IMR-90 (cell line): ENCODE data around the gene DTNA. TPM values are rescaled to one million over a fixed set of nuclear protein-coding genes. Genes with fewer than 3 reads are reported as not detected.

ENCODE experiments used
- ATAC-seq: fragments of 200-7000 bp; cut with Tn5 transposase; 2 replicates; pipeline ENCODE4 v1.9.1; 2020; ENCODE audit warnings: low read depth, mild to moderate bottlenecking, moderate library complexity
- BruUV-seq: library from RNA; stranded (reverse); fragments of 400-500 nt; replicated peaks from 2 replicates; lab custom pipeline; 2021; lab: Mats Ljungman, UMichigan
- CTCF ChIA-PET: fragments of 300-600 bp; formaldehyde crosslinking; extraction: SDS; loops from one replicate; lab custom pipeline; 2021; ENCODE audit warnings: antibody characterized with exemption; lab: Yijun Ruan, JAX
- POLR2A ChIA-PET: fragments of 300-600 bp; sonication (Branson Sonifier 250); formaldehyde crosslinking; loops from one replicate; lab custom pipeline; 2022; ENCODE audit warnings: antibody characterized with exemption; ENCODE audit not compliant: unreplicated experiment; lab: Charles Lee
- DNase-seq: peaks from one replicate; pipeline ENCODE4 v3.0.0; 2013
- H2AFZ ChIP-seq: replicated peaks from 2 replicates; pipeline ENCODE3; 2013; ENCODE audit warnings: low read length, mild to moderate bottlenecking; ENCODE audit not compliant: poor library complexity
- H2AK5ac ChIP-seq: 2 replicates; pipeline ENCODE4 v1.6.1; 2013; ENCODE audit warnings: low read depth, low read length, inconsistent platforms
- H2AK9ac ChIP-seq: replicated peaks from 2 replicates; pipeline ENCODE3; 2013; ENCODE audit warnings: mild to moderate bottlenecking, low read depth, low read length, moderate library complexity; ENCODE audit not compliant: poor library complexity
- H2BK120ac ChIP-seq: 2 replicates; pipeline ENCODE4 v1.6.1; 2013; ENCODE audit warnings: low read depth, low read length, inconsistent platforms
- H2BK15ac ChIP-seq: 3 replicates; pipeline ENCODE4 v1.6.1; 2013; ENCODE audit warnings: low read depth, low read length, inconsistent platforms
- H2BK20ac ChIP-seq: 2 replicates; pipeline ENCODE4 v1.6.1; 2013; ENCODE audit warnings: low read depth, mild to moderate bottlenecking, inconsistent platforms, low read length, moderate library complexity
- H2BK5ac ChIP-seq: 2 replicates; pipeline ENCODE4 v1.6.1; 2013; ENCODE audit warnings: mild to moderate bottlenecking, low read depth, low read length, inconsistent platforms; ENCODE audit not compliant: poor library complexity, severe bottlenecking
- H3K14ac ChIP-seq: replicated peaks from 2 replicates; pipeline ENCODE4 v1.6.1; 2013; ENCODE audit warnings: low read depth, low read length, inconsistent platforms
- H3K18ac ChIP-seq: 2 replicates; pipeline ENCODE4 v1.6.1; 2013; ENCODE audit warnings: low read depth, low read length, control low read depth
- H3K23ac ChIP-seq: 2 replicates; pipeline ENCODE4 v1.6.1; 2013; ENCODE audit warnings: low read depth, low read length, inconsistent platforms
- H3K27ac ChIP-seq: 2 replicates; pipeline ENCODE4 v1.5.1; 2013; ENCODE audit warnings: mild to moderate bottlenecking, control low read depth, low read length; ENCODE audit not compliant: insufficient read depth
- H3K27me3 ChIP-seq: 2 replicates; pipeline ENCODE4 v1.6.1; 2013; ENCODE audit warnings: low read length; ENCODE audit not compliant: control insufficient read depth, insufficient read depth
- H3K36me3 ChIP-seq: 2 replicates; pipeline ENCODE4 v1.6.1; 2013; ENCODE audit warnings: low read length, mixed read lengths; ENCODE audit not compliant: control insufficient read depth, insufficient read depth
- H3K4ac ChIP-seq: 2 replicates; pipeline ENCODE4 v1.6.1; 2013; ENCODE audit warnings: low read depth, low read length, inconsistent platforms
- H3K4me1 ChIP-seq: 2 replicates; pipeline ENCODE4 v1.6.1; 2013; ENCODE audit warnings: low read length, mixed read lengths; ENCODE audit not compliant: control insufficient read depth, insufficient read depth
- H3K4me2 ChIP-seq: 2 replicates; pipeline ENCODE4 v1.6.1; 2013; ENCODE audit warnings: low read depth, mild to moderate bottlenecking, control low read depth, low read length, moderate library complexity
- H3K4me3 ChIP-seq: 2 replicates; pipeline ENCODE4 v1.5.1; 2013; ENCODE audit warnings: low read depth, mild to moderate bottlenecking, control low read depth, low read length, moderate library complexity; ENCODE audit not compliant: insufficient read depth
- H3K56ac ChIP-seq: 2 replicates; pipeline ENCODE4 v1.6.1; 2013; ENCODE audit warnings: low read length, inconsistent platforms; ENCODE audit not compliant: insufficient read depth; ENCODE audit errors: extremely low read depth
- H3K79me1 ChIP-seq, 2 experiments: 2 replicates each; pipeline ENCODE4 v1.6.1; 2013; ENCODE audit warnings: low read length in 2 of 2, inconsistent platforms in 1 of 2, low read depth in 1 of 2
- H3K9ac ChIP-seq: 2 replicates; pipeline ENCODE4 v1.6.1; 2013; ENCODE audit warnings: low read depth, low read length, control low read depth
- H3K9me1 ChIP-seq: 2 replicates; pipeline ENCODE4 v1.6.1; 2013; ENCODE audit warnings: low read length, inconsistent platforms; ENCODE audit not compliant: insufficient read depth
- H3K9me3 ChIP-seq: 2 replicates; pipeline ENCODE4 v1.6.1; 2013; ENCODE audit warnings: low read length; ENCODE audit not compliant: control insufficient read depth, insufficient read depth
- H4K20me1 ChIP-seq: 2 replicates; pipeline ENCODE4 v1.6.1; 2013; ENCODE audit warnings: low read length, inconsistent platforms; ENCODE audit not compliant: insufficient read depth
- H4K5ac ChIP-seq: 2 replicates; pipeline ENCODE4 v1.6.1; 2013; ENCODE audit warnings: mild to moderate bottlenecking, low read depth, low read length, control low read depth
- H4K8ac ChIP-seq, 2 experiments: 2 replicates each; pipeline ENCODE4 v1.6.1; 2013; ENCODE audit warnings: low read depth in 2 of 2, low read length in 2 of 2, control low read depth in 1 of 2, inconsistent platforms in 1 of 2
- H4K91ac ChIP-seq: 2 replicates; pipeline ENCODE4 v1.6.1; 2013; ENCODE audit warnings: low read depth, low read length, inconsistent platforms; ENCODE audit not compliant: insufficient read depth
- BHLHE40 ChIP-seq: fragments of 150-350 bp; IDR thresholded peaks from 2 replicates; pipeline ENCODE4 v1.6.1; 2016; ENCODE audit warnings: mild to moderate bottlenecking, low read depth, low read length
- CEBPB ChIP-seq: IDR thresholded peaks from 2 replicates; pipeline ENCODE4 v1.6.1; 2012; ENCODE audit warnings: low read depth, low read length, improper control_type of control experiment
- CHD1 ChIP-seq: IDR thresholded peaks from 2 replicates; pipeline ENCODE4 v1.6.1; 2012; ENCODE audit warnings: low read depth, low read length, improper control_type of control experiment
- FOS ChIP-seq: fragments of 150-350 bp; IDR thresholded peaks from 2 replicates; pipeline ENCODE4 v1.6.1; 2016; ENCODE audit warnings: low read depth, low read length
- MAFK ChIP-seq: IDR thresholded peaks from 2 replicates; pipeline ENCODE4 v1.6.1; 2012; ENCODE audit warnings: low read depth, low read length, improper control_type of control experiment
- MAZ ChIP-seq: IDR thresholded peaks from 2 replicates; pipeline ENCODE4 v1.6.1; 2012; ENCODE audit warnings: low read depth, mild to moderate bottlenecking, low read length, improper control_type of control experiment, moderate library complexity, borderline replicate concordance
- MXI1 ChIP-seq: IDR thresholded peaks from 2 replicates; pipeline ENCODE4 v1.6.1; 2012; ENCODE audit warnings: low read depth, mild to moderate bottlenecking, low read length, moderate library complexity, borderline replicate concordance
- NFE2L2 ChIP-seq: fragments of 150-350 bp; IDR thresholded peaks from 2 replicates; pipeline ENCODE4 v1.6.1; 2016; ENCODE audit warnings: low read depth, mild to moderate bottlenecking, low read length
- POLR2A ChIP-seq: IDR thresholded peaks from 2 replicates; pipeline ENCODE4 v1.6.1; 2012; ENCODE audit warnings: mild to moderate bottlenecking, low read depth, low read length
- RAD21 ChIP-seq: IDR thresholded peaks from 2 replicates; pipeline ENCODE4 v1.6.1; 2012; ENCODE audit warnings: low read length, improper control_type of control experiment
- RCOR1 ChIP-seq: IDR thresholded peaks from 2 replicates; pipeline ENCODE4 v1.6.1; 2012; ENCODE audit warnings: mild to moderate bottlenecking, low read length, improper control_type of control experiment; ENCODE audit not compliant: insufficient replicate concordance
- RFX5 ChIP-seq: IDR thresholded peaks from 2 replicates; pipeline ENCODE4 v1.8.0; 2012; ENCODE audit warnings: low read depth, mild to moderate bottlenecking, low read length, moderate library complexity
- SMC3 ChIP-seq: fragments of 150-350 bp; IDR thresholded peaks from 2 replicates; pipeline ENCODE4 v1.6.1; 2016; ENCODE audit warnings: low read depth, mild to moderate bottlenecking, antibody characterized with exemption, low read length, moderate library complexity
- WGBS, 2 experiments: methylation state at CpG; one replicate each; pipeline versions ENCODE4 v1.1.5 to v1.1.7; 2013; ENCODE audit warnings: missing lambda C conversion rate in 2 of 2; ENCODE audit not compliant: insufficient read length in 1 of 2; ENCODE audit errors: extremely low coverage in 2 of 2; 5-methylcytosine and 5-hydroxymethylcytosine counted together
- dilution Hi-C: fragments of 300-500 bp; cut with HindIII; formaldehyde crosslinking; loops from one replicate; pipeline ENCODE4 v1.14.3; 2018; ENCODE audit warnings: low sequenced_read_pairs; ENCODE audit not compliant: unreplicated experiment
- in situ Hi-C: fragments of 300-500 bp; cut with MboI; formaldehyde crosslinking; loops from 3 replicates; pipeline ENCODE4 v1.14.3; 2019; ENCODE audit warnings: low sequenced_read_pairs, inconsistent platforms, mixed read lengths
- intact Hi-C: fragments of 100-400 bp; cut with micrococcal nuclease; formaldehyde crosslinking; loops from 2 replicates; pipeline ENCODE4 v1.10.0; 2022
- polyA plus RNA-seq, 3 experiments: library from polyadenylated mRNA; depleted of rRNA; stranded (reverse); fragments of >200 nt; gene quantifications; 2 replicates each; pipeline ENCODE4 v1.2.3, GENCODE V29; 2012; ENCODE audit warnings: low replicate concordance in 1 of 3
- total RNA-seq: library from RNA; depleted of rRNA; stranded (reverse); fragments of >200 nt; gene quantifications from 2 replicates; pipeline ENCODE4 v1.2.3, GENCODE V29; 2012
- TF ChIP-seq, protein P1 (sequence below): conservative IDR thresholded peaks from 2 replicates; pipeline ENCODE4 v1.5.1; 2012; ENCODE audit warnings: mild to moderate bottlenecking, low read depth, low read length, improper control_type of control experiment
- TF ChIP-seq, protein P2 (sequence below): fragments of 150-350 bp; IDR thresholded peaks from 2 replicates; pipeline ENCODE4 v1.6.1; 2016; ENCODE audit warnings: low read depth, mild to moderate bottlenecking, low read length, moderate library complexity, borderline replicate concordance
- TF ChIP-seq, protein P3 (sequence below): fragments of 150-350 bp; IDR thresholded peaks from 2 replicates; pipeline ENCODE4 v1.6.1; 2017; ENCODE audit warnings: mild to moderate bottlenecking, antibody characterized with exemption, low read length, low read depth

DTNA gene
- total and polyA plus RNA-seq, 2 of the 4 experiments (the other 2 are of a cell fraction) = 9.5 to 10.8 TPM

GRCh38 chr18:34720220-34720619, 10.1 kb downstream of the DTNA start:
- DNase-seq (no peak), ATAC-seq (no peak)
- H3K14ac ChIP-seq = no peak overlapping the region
- no peak overlapping the region for H2BK15ac ChIP-seq
- H3K18ac ChIP-seq = no peak overlapping the region
- no peak overlapping the region for H3K4ac ChIP-seq
- in situ Hi-C loops = no loop called here
- BruUV-seq = no TSS peak
- no peak overlapping the region for H4K5ac ChIP-seq
- no peaks in the 10 kb centered on the region for H3K27me3 ChIP-seq
- no peaks in the 10 kb centered on the region for H3K79me1 ChIP-seq
- H4K91ac ChIP-seq = no peak overlapping the region
- H3K9ac ChIP-seq = no peak overlapping the region
- WGBS, 2 experiments = no CpG with 5 or more reads among the region's 1 CpG
- no peak overlapping the region for H2BK20ac ChIP-seq
- dilution Hi-C loops = no loop called here
- no peak overlapping the region for H3K27ac ChIP-seq
- no peak overlapping the region for H3K4me3 ChIP-seq
- no peaks in the 10 kb centered on the region for H3K9me1 ChIP-seq
- H2AFZ ChIP-seq = no peak overlapping the region
- no peaks in the 10 kb centered on the region for H3K4me1 ChIP-seq
- H3K4me2 ChIP-seq = no peak overlapping the region
- no peak overlapping the region for H2BK120ac ChIP-seq
- CTCF ChIA-PET = no interaction called here
- intact Hi-C loops = no loop called here
- no peaks in the 10 kb centered on the region for H4K20me1 ChIP-seq
- no peaks in the 10 kb centered on the region for H3K9me3 ChIP-seq
- no peaks in the 10 kb centered on the region for H3K36me3 ChIP-seq
- H3K56ac ChIP-seq = no peak overlapping the region
- no peak overlapping the region; the same call in 1 of the 2 replicates for H2AK5ac ChIP-seq
- H2AK9ac ChIP-seq = no peak overlapping the region
- no peak for TF ChIP-seq MXI1
- TF ChIP-seq FOS = no peak
- TF ChIP-seq, protein P1, sequence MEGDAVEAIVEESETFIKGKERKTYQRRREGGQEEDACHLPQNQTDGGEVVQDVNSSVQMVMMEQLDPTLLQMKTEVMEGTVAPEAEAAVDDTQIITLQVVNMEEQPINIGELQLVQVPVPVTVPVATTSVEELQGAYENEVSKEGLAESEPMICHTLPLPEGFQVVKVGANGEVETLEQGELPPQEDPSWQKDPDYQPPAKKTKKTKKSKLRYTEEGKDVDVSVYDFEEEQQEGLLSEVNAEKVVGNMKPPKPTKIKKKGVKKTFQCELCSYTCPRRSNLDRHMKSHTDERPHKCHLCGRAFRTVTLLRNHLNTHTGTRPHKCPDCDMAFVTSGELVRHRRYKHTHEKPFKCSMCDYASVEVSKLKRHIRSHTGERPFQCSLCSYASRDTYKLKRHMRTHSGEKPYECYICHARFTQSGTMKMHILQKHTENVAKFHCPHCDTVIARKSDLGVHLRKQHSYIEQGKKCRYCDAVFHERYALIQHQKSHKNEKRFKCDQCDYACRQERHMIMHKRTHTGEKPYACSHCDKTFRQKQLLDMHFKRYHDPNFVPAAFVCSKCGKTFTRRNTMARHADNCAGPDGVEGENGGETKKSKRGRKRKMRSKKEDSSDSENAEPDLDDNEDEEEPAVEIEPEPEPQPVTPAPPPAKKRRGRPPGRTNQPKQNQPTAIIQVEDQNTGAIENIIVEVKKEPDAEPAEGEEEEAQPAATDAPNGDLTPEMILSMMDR = no peak
- TF ChIP-seq, protein P2, sequence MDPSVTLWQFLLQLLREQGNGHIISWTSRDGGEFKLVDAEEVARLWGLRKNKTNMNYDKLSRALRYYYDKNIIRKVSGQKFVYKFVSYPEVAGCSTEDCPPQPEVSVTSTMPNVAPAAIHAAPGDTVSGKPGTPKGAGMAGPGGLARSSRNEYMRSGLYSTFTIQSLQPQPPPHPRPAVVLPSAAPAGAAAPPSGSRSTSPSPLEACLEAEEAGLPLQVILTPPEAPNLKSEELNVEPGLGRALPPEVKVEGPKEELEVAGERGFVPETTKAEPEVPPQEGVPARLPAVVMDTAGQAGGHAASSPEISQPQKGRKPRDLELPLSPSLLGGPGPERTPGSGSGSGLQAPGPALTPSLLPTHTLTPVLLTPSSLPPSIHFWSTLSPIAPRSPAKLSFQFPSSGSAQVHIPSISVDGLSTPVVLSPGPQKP = no peak
- TF ChIP-seq RAD21 = no peak
- TF ChIP-seq POLR2A = no peak
- TF ChIP-seq CEBPB = no peak
- no peak for TF ChIP-seq RCOR1
- no peak for TF ChIP-seq NFE2L2
- TF ChIP-seq, protein P3, sequence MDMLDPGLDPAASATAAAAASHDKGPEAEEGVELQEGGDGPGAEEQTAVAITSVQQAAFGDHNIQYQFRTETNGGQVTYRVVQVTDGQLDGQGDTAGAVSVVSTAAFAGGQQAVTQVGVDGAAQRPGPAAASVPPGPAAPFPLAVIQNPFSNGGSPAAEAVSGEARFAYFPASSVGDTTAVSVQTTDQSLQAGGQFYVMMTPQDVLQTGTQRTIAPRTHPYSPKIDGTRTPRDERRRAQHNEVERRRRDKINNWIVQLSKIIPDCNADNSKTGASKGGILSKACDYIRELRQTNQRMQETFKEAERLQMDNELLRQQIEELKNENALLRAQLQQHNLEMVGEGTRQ = no peak
- no peak for TF ChIP-seq CHD1
- no peak for TF ChIP-seq RFX5
- no peak for TF ChIP-seq BHLHE40
- TF ChIP-seq MAFK = no peak
- TF ChIP-seq SMC3 = no peak
- TF ChIP-seq MAZ = no peak
- no peak overlapping the region for H3K23ac ChIP-seq
- POLR2A ChIA-PET = no interaction called here
- no peak overlapping the region for H4K8ac ChIP-seq
- H2BK5ac ChIP-seq = no peak overlapping the region
